Fibroblast of pulmonary artery (primary cell): ENCODE results near the gene WASL.

Source experiments
- DNase-seq: peaks from one replicate; pipeline ENCODE4 v3.0.0-alpha.2; 2010; ENCODE audit warnings: low read depth
- H3K4me3 ChIP-seq: replicated peaks from 2 replicates; pipeline ENCODE4 v1.5.1; 2011; ENCODE audit warnings: low read depth, mild to moderate bottlenecking, control low read depth, low read length, moderate library complexity
- TF ChIP-seq, protein P1 (sequence below): IDR thresholded peaks from 2 replicates; pipeline ENCODE4 v1.5.1; 2011; ENCODE audit warnings: mild to moderate bottlenecking, control low read depth, low read length, inconsistent platforms; ENCODE audit errors: missing control alignments

The WASL gene

DNA sequence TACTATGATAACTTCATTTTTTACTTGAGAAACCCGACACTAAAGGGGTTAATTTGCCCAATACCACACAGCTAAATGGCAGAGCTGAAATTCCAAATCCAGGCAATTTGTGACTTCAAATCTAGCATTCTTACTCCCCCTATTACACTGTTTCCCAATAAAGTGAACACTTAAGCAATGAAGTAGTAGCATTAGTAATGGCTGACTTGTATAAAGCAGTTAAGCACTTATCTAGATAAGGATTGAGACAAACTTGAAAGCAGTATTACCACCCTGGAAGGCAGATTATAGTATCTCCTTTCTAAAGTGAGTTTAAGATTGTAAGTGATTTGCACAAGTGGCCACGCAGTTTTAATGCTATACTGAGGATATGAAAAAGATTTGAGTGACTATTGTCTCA lies 39.3 kb downstream of the WASL start:
- peak; percentile 55 for DNase-seq
- no peak overlapping the region for H3K4me3 ChIP-seq
- TF ChIP-seq, protein P1, sequence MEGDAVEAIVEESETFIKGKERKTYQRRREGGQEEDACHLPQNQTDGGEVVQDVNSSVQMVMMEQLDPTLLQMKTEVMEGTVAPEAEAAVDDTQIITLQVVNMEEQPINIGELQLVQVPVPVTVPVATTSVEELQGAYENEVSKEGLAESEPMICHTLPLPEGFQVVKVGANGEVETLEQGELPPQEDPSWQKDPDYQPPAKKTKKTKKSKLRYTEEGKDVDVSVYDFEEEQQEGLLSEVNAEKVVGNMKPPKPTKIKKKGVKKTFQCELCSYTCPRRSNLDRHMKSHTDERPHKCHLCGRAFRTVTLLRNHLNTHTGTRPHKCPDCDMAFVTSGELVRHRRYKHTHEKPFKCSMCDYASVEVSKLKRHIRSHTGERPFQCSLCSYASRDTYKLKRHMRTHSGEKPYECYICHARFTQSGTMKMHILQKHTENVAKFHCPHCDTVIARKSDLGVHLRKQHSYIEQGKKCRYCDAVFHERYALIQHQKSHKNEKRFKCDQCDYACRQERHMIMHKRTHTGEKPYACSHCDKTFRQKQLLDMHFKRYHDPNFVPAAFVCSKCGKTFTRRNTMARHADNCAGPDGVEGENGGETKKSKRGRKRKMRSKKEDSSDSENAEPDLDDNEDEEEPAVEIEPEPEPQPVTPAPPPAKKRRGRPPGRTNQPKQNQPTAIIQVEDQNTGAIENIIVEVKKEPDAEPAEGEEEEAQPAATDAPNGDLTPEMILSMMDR, result no peak

- TF ChIP-seq, protein P1, result no peak
These were observed 43.4 kb downstream of the WASL start for GRCh38 chr7:123705211-123705901.

DNA sequence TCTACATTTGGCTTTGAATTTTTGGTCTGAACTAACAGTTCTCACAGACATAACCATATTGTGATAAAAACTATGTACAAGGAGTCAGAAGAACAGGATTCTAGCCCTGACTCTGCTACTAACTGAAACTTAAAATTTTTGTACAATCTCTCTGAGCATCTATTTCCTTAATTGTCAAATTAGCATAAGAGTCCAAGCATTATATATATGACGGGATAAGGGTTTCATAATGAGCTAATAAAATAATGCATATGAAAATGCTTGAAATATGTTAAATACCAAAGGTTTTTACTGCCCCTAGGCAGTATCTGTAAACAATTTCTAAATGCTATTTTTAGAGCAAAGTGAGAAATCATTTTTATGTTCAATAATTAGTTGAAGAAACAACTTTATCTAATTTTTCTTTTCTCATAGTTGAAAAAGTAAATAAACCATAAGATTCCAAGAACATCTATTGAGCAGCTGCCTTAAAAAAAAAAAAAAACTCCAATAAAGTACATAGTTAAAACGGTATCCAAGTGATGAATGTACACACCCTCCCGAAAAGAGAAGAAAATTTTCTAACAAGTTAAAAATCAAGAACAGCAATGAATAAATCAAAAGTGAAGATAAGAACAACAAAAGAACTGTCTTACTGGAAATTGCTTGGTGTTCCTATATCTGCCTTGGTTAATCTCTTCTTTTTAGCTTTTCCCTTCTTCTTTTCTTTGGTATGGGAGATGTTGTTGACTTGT lies 52.7 kb downstream of the WASL start:
- no peak for DNase-seq
- H3K4me3 ChIP-seq, result no peak overlapping the region
- TF ChIP-seq, protein P1, result no peak

More at GRCh38 chr7:123705211-123705901, 43.4 kb downstream of the WASL start:
- no peak for DNase-seq
- no peak overlapping the region for H3K4me3 ChIP-seq

DNA sequence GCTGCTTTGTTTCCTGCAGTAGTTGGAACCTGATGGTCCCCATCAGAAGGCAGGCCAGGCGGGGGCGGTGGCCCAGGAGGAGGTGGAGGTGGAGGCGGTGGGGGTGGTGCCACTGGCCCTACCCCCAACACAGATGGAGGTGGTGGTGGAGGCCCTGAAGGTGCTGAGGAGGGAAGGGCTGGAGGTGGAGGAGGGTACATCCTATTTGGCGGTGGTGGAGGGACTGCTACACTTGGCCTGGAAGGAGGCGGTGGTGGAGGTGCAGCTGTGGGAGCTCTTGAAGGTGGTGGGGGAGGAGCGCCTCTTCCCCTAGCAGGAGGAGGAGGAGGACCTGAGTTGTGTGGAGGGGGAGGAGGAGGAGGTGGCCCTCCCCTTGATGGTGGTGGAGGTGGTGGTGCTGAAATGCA lies 56.3 kb downstream of the WASL start:
- no peak for DNase-seq
- TF ChIP-seq, protein P1, result no peak

GRCh38 chr7:123690550-123690949 lies 58.3 kb downstream of the WASL start:
- TF ChIP-seq, protein P1, result no peak
- no peak for DNase-seq
- H3K4me3 ChIP-seq, result no peak overlapping the region

More for the DNA sequence above, 56.3 kb downstream of the WASL start:
- no peak overlapping the region for H3K4me3 ChIP-seq

GRCh38 chr7:123689250-123689649 lies 59.6 kb downstream of the WASL start:
- DNase-seq, result no peak
- H3K4me3 ChIP-seq, result no peak overlapping the region
- TF ChIP-seq, protein P1, result no peak
